Gastroesophageal sphincter (tissue), 4 donors: ENCODE measurements around the gene REX1BD. TPM values are rescaled to one million over a fixed set of nuclear protein-coding genes. Genes with fewer than 3 reads are reported as not detected.

Source experiments
- ATAC-seq: fragments of 150-250 bp; one replicate; pipeline ENCODE4 v1.9.1; 2016; ENCODE audit warnings: mild to moderate bottlenecking, moderate library complexity
- H3K27ac ChIP-seq, 4 donors: fragments of 200-600 bp; sonication (generic) in 3 of 4; 1 replicate in 3 of 4; 2 replicates in 1 of 4; pipeline ENCODE4 v1.5.1; 2016 to 2019
- H3K27me3 ChIP-seq: fragments of 200-600 bp; sonication (generic); one replicate; pipeline ENCODE4 v1.5.1; 2019
- H3K36me3 ChIP-seq, 2 donors: fragments of 200-600 bp; sonication (generic); one replicate each; pipeline ENCODE4 v1.5.1; 2019; ENCODE audit warnings: control low read depth in 1 of 2
- H3K4me1 ChIP-seq, 3 donors: fragments of 200-600 bp; sonication (generic); 1 replicate in 2 of 3; 2 replicates in 1 of 3; pipeline ENCODE4 v1.5.1; 2016 to 2019; ENCODE audit warnings: control low read depth in 2 of 3
- H3K4me3 ChIP-seq, 2 donors: fragments of 200-600 bp; sonication (generic); one replicate each; pipeline ENCODE4 v1.5.1; 2019; ENCODE audit warnings: mild to moderate bottlenecking in 1 of 2, moderate library complexity in 1 of 2
- H3K9me3 ChIP-seq, 3 donors: fragments of 200-600 bp; sonication (generic); one replicate each; pipeline ENCODE4 v1.5.1; 2017 to 2019; ENCODE audit warnings: control low read depth in 2 of 3
- CTCF ChIP-seq, 4 experiments: fragments of 200-600 bp in 2 of 4; fragments of 450-650 bp in 2 of 4; sonication (generic) in 1 of 4; IDR thresholded peaks; one replicate each; pipeline ENCODE4 v1.5.1; 2017 to 2019; ENCODE audit warnings: antibody characterized with exemption in 4 of 4, mild to moderate bottlenecking in 2 of 4, moderate library complexity in 2 of 4
- EP300 ChIP-seq: sonication (generic); formaldehyde crosslinking; IDR thresholded peaks from one replicate; pipeline ENCODE4 v1.6.1; 2017; ENCODE audit warnings: antibody characterized with exemption, mild to moderate bottlenecking
- POLR2A ChIP-seq, 2 donors: fragments of 450-650 bp; IDR thresholded peaks; one replicate each; pipeline ENCODE4 v1.6.1; 2017; ENCODE audit warnings: antibody characterized with exemption in 2 of 2, mild to moderate bottlenecking in 2 of 2, moderate library complexity in 1 of 2
- POLR2AphosphoS5 ChIP-seq: sonication (generic); formaldehyde crosslinking; IDR thresholded peaks from one replicate; pipeline ENCODE4 v1.6.1; 2017; ENCODE audit warnings: antibody characterized with exemption
- WGBS, 2 donors: methylation state at CpG; one replicate each; pipeline ENCODE4 v1.1.5; 2018; ENCODE audit warnings: low coverage in 1 of 2; 5-methylcytosine and 5-hydroxymethylcytosine counted together
- total RNA-seq, 4 donors: library from RNA; depleted of rRNA; stranded (reverse); fragments of >200 nt; gene quantifications; one replicate each; pipeline ENCODE4 v1.1.0, GENCODE V29; 2016

REX1BD gene
- total RNA-seq, 4 donors from 2014 or later: 64.8 to 72.6 (median 68.6) TPM

GRCh38 chr19:18557411-18558201 lies 31.0 kb upstream of the REX1BD start, which contains the start of gene KXD1:
TSS of gene KXD1 (plus strand) at chr19:18557870. CDS start at chr19:18562057, 4,187 bp downstream.
- TF ChIP-seq POLR2A (IDR thresholded peaks at IDR 0.05) (peak; percentile 78 to 80), POLR2AphosphoS5 (peak; percentile 98), CTCF (IDR thresholded peaks at IDR 0.05) (peak in 2 of 4 experiments; percentile 7 to 11), EP300 (no peak)
- Histone ChIP-seq H3K9me3 (no peaks in the 10 kb centered on the region), H3K4me3 (peak within 1 kb of the TSS; percentile 85 to 97), H3K4me1 (peaks cover 0 to 41% (median 9%) of the 10 kb centered on the region in 3 donors), H3K36me3 (peaks cover 0 to 11% of the 10 kb centered on the region in 2 donors), H3K27me3 (no peaks in the 10 kb centered on the region), H3K27ac (peak within 1 kb of the TSS; percentile 96 to 100 (median 98))
- 0% methylated on average over 1 to 6 of the region's 58 CpGs for WGBS, 2 donors
- peak; percentile 99 for ATAC-seq

- WGBS, 2 donors: 1 to 13% methylated on average over 8 to 11 of the region's 11 CpGs
- ATAC-seq: no peak
- Histone ChIP-seq H3K36me3 (peaks cover 0 to 17% of the 10 kb centered on the region in 2 donors), H3K27ac (peak overlapping the region; percentile 96 to 100 (median 98)), H3K9me3 (no peaks in the 10 kb centered on the region), H3K27me3 (no peaks in the 10 kb centered on the region), H3K4me3 (peak overlapping the region; percentile 85 to 97), H3K4me1 (peaks cover 0 to 42% (median 9%) of the 10 kb centered on the region in 3 donors)
- TF ChIP-seq EP300 (no peak), POLR2A (IDR thresholded peaks at IDR 0.05) (no peak)
These were observed 30.4 kb upstream of the REX1BD start for GRCh38 chr19:18558202-18558555.

- Histone ChIP-seq H3K4me3 (peak overlapping the region; percentile 85 to 97), H3K36me3 (peaks cover 0 to 21% of the 10 kb centered on the region in 2 donors), H3K27me3 (no peaks in the 10 kb centered on the region), H3K9me3 (no peaks in the 10 kb centered on the region), H3K27ac (peak overlapping the region; percentile 96 to 100 (median 98)), H3K4me1 (peaks cover 0 to 42% (median 9%) of the 10 kb centered on the region in 3 donors)
- no peak for ATAC-seq
- WGBS, 2 donors: 28 to 47% methylated on average over 3 of the region's 3 CpGs
- TF ChIP-seq EP300 (no peak), POLR2AphosphoS5 (no peak), CTCF (IDR thresholded peaks at IDR 0.05) (no peak), POLR2A (IDR thresholded peaks at IDR 0.05) (no peak)
These were observed 30.0 kb upstream of the REX1BD start for GRCh38 chr19:18558604-18559003.

GRCh38 chr19:18559685-18560084 lies 28.9 kb upstream of the REX1BD start:
- H3K4me1 ChIP-seq: peaks cover 0 to 42% (median 9%) of the 10 kb centered on the region in 3 donors
- H3K27ac ChIP-seq: peak overlapping the region in 3 of 4 donors; percentile 14 to 98 (median 32)
- H3K27me3 ChIP-seq: no peaks in the 10 kb centered on the region
- 28 to 55% methylated on average over 2 to 4 of the region's 5 CpGs for WGBS, 2 donors
- no peak for ATAC-seq
- TF ChIP-seq CTCF (IDR thresholded peaks at IDR 0.05) (no peak), EP300 (no peak), POLR2AphosphoS5 (no peak), POLR2A (IDR thresholded peaks at IDR 0.05) (no peak)
- H3K9me3 ChIP-seq: no peaks in the 10 kb centered on the region
- H3K36me3 ChIP-seq: peaks cover 0 to 32% of the 10 kb centered on the region in 2 donors
- no peak overlapping the region for H3K4me3 ChIP-seq

GRCh38 chr19:18562086-18562485 lies 26.5 kb upstream of the REX1BD start:
- no peak for ATAC-seq
- Histone ChIP-seq H3K27ac (peak overlapping the region in 3 of 4 donors; percentile 55 to 68 (median 62)), H3K4me3 (no peak overlapping the region), H3K9me3 (no peaks in the 10 kb centered on the region), H3K27me3 (no peaks in the 10 kb centered on the region), H3K36me3 (peaks cover 0 to 56% of the 10 kb centered on the region in 2 donors), H3K4me1 (peaks cover 0 to 40% (median 9%) of the 10 kb centered on the region in 3 donors)
- no peak for TF ChIP-seq CTCF (IDR thresholded peaks at IDR 0.05)
- TF ChIP-seq POLR2A (IDR thresholded peaks at IDR 0.05): no peak
- TF ChIP-seq EP300: no peak
- no peak for TF ChIP-seq POLR2AphosphoS5
- WGBS, 2 donors: 37 to 70% methylated on average over 2 to 7 of the region's 14 CpGs
